Tibial nerve (tissue), 4 donors: ENCODE data around the gene SLC44A3.

ENCODE experiments used
- EP300 ChIP-seq, 2 donors: sonication (generic); formaldehyde crosslinking; IDR thresholded peaks; one replicate each; pipeline ENCODE4 v1.6.1; 2017; ENCODE audit warnings: antibody characterized with exemption in 2 of 2, mild to moderate bottlenecking in 1 of 2
- POLR2A ChIP-seq, 2 donors: fragments of 450-650 bp; IDR thresholded peaks; one replicate each; pipeline ENCODE4 v1.6.1; 2017; ENCODE audit warnings: antibody characterized with exemption in 2 of 2, mild to moderate bottlenecking in 2 of 2, moderate library complexity in 2 of 2
- TF ChIP-seq, protein P1 (sequence below), 5 experiments: fragments of 200-600 bp in 3 of 5; fragments of 450-650 bp in 2 of 5; sonication (generic) in 3 of 5; IDR thresholded peaks; one replicate each; pipeline ENCODE4 v1.5.1; 2016 to 2019; ENCODE audit warnings: antibody characterized with exemption in 5 of 5, mild to moderate bottlenecking in 3 of 5, moderate library complexity in 2 of 5

DNA sequence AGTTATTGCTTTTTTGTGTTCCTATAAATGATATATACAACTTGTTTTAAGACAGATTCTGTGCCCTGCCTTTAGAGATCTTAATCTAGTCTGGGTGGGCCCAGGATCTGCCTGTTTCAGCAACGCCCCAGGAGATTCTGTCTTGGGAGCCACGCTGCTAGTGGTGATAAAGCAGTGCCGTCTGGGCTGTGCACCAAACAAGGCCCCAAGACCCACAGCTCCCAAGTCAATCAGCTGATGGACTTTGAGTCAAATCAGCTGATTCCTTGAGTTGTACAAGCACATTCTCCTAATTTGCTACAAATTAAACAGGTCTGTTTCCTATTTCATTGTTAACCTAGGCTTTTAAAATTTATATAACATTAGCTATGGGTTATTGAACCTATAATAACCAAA is 15.7 kb upstream of the SLC44A3 start:
- TF ChIP-seq, protein P1, sequence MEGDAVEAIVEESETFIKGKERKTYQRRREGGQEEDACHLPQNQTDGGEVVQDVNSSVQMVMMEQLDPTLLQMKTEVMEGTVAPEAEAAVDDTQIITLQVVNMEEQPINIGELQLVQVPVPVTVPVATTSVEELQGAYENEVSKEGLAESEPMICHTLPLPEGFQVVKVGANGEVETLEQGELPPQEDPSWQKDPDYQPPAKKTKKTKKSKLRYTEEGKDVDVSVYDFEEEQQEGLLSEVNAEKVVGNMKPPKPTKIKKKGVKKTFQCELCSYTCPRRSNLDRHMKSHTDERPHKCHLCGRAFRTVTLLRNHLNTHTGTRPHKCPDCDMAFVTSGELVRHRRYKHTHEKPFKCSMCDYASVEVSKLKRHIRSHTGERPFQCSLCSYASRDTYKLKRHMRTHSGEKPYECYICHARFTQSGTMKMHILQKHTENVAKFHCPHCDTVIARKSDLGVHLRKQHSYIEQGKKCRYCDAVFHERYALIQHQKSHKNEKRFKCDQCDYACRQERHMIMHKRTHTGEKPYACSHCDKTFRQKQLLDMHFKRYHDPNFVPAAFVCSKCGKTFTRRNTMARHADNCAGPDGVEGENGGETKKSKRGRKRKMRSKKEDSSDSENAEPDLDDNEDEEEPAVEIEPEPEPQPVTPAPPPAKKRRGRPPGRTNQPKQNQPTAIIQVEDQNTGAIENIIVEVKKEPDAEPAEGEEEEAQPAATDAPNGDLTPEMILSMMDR (IDR thresholded peaks at IDR 0.05) = no peak
- TF ChIP-seq POLR2A (IDR thresholded peaks at IDR 0.05) (no peak), EP300 (IDR thresholded peaks at IDR 0.05) (no peak)
